Measurements from ENCODE around the gene OR4B1.
"Not testable (repeated sequence)": the region's sequence is repeated elsewhere in the genome, so short reads cannot be mapped to it uniquely, and the experiment has no call there.

OR4B1 gene, protein sequence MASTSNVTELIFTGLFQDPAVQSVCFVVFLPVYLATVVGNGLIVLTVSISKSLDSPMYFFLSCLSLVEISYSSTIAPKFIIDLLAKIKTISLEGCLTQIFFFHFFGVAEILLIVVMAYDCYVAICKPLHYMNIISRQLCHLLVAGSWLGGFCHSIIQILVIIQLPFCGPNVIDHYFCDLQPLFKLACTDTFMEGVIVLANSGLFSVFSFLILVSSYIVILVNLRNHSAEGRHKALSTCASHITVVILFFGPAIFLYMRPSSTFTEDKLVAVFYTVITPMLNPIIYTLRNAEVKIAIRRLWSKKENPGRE

DNA sequence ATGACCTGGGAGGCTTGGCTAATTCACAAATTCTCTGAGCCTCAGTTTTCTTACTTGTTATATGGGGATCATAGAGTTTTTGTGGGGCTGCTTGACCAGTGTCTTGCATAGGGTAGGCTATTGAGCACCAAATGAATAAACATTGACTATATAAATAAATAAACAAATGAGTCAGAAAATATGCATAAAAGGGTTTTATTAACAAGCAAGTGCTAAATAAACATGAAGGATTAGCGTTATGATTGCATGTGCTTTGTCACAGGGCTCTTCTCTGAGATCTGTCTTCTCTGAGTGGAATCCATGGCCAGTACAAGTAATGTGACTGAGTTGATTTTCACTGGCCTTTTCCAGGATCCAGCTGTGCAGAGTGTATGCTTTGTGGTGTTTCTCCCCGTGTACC lies at the start of gene OR4B1:
Gene OR4B1, plus strand, starts transcription at position 301 of the 400 bp plus-strand sequence. Its CDS starts 0 bp downstream, at position 301.
- FAIRE-seq = no peak

DNA sequence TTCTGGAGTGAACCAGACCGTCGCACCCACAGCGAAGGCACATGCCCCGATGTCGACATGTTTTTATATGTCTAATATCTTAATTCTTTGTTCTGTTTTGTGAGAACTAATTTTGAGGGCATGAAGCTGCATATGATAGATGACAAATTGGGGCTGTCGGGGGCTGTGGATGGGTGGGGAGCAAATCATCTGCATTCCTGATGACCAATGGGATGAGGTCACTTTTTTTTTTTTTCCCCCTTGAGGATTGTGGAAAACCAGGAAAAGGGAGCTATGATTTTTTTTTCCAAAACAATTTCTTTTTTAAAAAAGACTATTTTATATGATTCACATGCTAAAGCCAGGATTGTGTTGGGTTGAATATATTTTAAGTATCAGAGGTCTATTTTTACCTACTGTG lies 49.2 kb upstream of the OR4B1 start:
- FAIRE-seq = no peak

DNA sequence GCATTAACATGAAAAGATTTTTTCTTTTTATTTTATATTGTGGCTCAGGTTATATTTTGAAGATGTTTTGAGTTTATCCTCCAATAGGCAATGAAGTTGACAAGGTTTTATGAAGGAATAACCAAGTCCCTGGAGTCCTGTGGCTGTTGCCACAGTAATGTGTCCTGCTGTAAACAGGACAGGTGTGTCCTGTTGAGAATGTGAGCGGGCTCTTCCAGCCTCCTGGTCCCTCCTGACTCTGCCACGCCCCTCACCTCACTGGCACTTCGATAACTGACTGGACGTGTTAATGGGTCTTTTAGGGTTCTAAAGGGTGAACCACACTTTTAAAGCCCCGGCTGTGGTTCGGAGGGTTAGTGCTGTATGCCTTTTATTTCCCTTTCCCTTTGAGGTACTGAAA lies 47.8 kb upstream of the OR4B1 start:
- no peak for FAIRE-seq

DNA sequence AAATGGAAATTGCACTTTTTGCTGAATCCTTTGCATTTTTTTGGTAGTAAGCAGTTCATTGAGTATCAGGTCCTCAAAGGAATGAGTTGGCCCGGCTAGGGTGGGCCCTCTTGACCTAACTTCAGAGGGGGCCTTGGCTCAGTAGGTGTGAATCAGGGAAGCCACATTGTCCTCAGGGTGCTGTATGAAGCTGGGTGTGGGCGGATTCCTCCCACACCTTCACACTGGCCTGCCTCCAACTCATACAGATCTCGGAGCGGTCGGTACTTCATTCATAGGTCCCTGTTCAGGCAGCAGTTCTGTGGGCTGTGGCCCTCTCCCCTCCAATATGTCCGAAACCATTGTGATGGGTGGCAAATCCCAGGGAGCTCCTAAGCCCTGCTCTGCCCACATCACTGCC lies 47.4 kb upstream of the OR4B1 start:
- FAIRE-seq = no peak

DNA sequence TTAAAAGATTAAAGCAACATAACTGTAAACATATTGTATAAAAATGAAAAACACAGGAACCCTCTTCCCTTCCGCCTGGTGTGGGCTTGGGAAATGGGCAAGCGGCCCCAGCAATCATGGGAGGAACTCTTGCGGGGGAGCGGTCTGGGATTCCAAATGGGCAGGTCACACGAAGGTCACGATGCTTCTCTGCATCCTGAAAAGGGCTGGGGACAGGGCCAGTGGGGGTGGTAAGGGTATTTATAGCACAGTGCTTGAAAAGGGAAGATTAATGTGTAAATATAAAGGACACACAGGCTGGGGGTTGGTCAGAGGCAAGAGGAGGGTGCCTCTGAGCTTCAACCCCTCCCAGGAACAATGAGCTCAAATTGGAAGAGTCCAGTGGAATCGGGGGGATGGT lies 46.9 kb upstream of the OR4B1 start:
- peak; percentile 77 for FAIRE-seq

DNA sequence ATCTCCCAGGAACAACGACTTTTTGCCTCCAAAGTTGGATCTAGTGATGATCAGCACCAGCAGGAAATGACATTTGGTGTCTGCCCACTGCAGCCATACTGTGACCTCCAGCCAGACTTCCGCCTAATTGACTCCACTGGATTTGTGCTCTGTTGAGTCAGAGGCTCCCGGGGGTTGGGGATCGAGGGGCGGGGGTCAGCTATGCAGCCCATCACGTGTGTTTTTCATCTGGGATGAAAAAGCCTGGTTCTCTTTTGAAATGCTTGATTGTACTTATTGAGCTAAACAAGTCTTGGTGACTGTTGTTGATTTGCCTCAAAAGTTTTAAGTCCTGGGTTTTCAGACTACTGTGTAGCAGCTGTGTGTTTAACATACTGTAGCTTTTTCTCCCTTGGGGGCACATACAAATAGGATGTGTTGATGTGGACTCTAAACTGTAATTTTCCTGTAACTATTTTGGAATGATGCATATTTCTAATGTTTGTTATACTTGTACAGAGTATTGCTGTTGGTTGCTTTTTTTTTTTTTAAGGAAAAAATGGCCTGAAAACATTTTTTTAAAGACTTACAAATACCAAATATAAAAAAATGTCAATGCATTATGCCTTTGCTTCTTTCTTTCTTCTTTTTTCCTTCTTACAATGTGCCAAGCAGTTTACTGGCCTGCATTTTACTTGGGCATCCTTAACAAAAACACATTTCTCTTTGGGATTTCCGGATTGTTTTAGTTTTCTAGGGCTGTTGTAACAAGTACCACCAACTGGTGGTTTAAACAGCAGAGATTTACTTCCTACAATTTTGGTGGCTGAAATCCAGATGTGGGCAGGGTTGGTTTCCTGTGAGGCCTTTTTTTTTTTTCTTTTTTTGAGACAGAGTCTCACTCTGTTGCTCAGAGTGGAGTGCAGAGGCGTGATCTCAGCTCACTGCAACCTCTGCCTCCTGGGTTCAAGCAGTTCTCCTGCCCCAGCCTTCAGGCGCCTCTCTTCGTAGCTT lies 46.1 kb upstream of the OR4B1 start:
- peak; percentile 45 for FAIRE-seq

DNA sequence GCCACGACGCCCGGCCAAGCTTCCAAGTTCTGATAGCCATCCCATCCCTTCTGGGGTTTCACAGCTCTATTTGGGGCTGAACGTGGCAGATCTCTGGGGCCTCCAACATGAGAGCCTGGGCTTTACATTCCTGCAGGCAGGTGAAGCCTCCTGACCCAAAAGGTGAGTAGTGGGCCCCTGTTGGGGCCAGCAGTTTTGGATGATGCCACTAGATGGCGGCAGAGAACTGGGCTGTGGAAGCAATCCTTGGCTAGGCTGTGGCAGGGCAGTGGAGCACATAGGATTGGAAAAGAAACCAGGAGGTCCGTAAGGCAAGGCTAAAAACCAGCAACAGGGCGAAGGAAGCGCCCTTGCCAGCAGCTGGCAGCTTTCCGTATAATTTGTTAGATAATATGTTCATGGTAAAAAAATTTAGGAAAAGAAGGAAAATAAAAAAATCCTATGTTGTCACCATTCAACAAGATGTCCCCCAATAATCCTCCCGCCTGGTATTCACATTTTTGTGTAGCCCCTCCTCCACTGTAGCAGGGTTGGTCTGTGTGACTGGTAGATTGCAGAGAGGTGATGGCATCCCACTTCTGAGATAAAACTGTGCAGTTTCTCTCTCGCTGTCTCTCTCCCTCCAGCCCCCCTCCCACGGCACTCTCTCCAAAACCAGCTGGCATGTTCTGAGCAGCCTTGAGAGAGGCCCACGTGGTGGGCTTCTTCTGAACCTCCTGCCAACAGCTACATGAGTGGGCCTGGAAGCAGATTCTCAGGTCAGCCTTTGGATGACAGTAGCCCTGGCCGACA lies 43.6 kb upstream of the OR4B1 start:
- no peak for FAIRE-seq

DNA sequence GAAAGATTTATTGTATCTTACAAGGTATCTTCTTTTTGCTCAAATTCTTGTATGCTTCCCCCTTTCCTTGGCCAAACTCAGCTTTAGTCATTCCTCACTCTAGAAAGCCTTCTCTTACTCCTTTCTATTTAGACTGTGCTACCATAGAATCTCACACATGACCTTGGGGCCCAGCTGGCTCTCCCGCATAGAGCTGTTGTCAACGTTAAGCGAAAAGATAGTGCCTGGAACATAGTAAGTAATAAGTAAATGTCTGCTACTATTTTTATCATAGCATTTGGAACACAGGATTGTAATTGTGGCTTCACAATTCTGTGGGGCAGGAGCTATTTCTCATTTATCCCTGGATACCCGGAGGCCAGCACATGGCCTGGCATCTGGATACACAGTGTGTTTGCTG lies 38.9 kb upstream of the OR4B1 start:
- FAIRE-seq = no peak

DNA sequence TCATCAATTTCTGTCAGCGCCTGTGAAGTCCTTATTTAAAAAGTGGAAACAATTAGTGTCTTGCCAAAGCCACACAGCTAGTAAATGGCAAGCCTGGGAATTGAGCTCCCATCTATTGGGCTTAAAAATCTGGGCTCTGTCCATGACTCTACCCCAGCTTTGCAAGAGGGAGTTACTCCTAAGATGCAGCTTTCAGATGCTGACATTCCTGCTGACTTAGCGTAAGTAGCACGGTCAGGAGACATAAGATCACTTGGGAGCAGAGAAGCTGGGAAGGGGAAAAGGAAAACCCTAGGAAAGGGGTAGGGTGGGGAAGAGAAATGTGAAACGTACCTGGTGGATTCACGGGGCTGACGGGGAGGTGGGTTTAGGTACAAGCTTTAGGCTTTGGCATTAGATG lies 36.0 kb upstream of the OR4B1 start:
- no peak for FAIRE-seq

DNA sequence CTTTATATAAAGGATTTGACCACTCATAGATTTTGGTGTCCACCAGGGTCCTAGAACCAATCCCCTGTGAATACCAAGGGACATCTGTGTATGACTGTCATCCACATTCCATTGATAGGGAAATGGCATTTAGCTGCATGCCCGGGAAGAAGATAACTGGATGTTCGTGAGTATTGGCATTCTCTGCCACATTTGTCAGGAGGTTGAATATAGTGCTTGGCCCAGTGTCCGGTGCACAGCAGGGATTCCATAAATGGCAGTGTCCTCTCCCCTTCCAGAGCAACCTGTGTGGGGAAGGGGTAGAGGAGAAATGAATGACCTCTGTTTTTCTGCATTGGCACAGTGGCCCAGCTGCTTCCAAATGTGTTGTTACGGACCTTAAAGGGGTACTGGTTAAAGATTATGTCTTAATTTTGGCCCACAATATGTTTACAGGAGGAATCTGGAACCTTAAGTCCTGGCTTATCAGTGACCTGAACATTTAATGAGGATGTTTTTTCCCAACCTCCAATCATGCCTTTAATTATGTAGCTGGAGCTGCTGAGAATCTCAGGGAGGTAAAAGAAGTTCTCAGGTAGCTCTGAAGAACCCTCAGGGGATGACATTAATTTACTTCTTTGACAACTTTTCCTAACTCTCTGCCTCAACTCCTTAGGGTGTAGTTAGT lies 33.6 kb upstream of the OR4B1 start:
- FAIRE-seq = no peak

DNA sequence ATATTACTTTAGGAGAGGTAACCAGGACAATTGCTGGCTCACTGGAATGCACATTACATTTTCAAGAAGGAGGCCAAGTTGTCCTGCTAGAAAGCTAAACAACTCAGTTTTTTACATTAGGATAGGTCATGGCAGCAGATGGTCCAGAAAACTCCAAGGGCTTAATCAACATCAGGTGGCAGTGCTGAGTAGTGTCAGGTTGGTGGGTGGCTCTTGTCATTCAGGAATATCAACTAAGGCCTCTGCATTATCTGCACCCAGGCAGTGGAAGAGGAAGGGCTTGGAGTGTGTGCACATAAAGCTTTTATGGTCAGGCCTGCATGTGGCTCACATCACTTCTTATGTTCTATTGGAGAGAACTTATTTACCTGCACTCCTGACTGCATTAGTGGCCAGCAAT lies 32.2 kb upstream of the OR4B1 start:
- no peak for FAIRE-seq

DNA sequence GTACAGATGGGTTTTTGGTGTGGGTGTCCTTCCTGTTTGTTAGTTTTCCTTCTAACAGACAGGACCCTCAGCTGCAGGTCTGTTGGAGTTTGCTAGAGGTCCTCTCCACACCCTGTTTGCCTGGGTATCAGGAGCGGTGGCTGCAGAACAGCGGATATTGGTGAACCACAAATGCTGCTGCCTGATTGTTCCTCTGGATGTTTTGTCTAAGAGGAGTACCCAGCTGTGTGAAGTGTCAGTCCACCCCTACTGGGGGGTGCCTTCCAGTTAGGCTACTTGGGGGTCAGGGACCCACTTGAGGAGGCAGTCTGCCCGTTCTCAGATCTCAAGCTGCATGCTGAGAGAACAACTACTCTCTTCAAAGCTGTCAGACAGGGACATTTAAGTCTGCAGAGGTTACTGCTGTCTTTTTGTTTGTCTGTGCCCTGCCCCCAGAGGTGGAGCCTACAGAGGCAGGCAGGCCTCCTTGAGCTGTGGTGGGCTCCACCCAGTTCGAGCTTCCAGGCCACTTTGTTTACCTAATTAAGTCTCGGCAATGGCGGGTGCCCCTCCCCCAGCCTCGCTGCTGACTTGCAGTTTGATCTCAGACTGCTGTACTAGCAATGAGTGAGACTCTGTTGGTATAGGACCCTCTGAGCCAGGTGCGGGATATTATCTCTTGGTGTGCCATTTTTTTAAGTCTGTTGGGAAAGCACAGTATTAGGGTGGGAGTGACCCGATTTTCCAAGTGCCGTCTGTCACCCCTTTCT lies 25.5 kb upstream of the OR4B1 start:
- not testable (repeated sequence) for FAIRE-seq

DNA sequence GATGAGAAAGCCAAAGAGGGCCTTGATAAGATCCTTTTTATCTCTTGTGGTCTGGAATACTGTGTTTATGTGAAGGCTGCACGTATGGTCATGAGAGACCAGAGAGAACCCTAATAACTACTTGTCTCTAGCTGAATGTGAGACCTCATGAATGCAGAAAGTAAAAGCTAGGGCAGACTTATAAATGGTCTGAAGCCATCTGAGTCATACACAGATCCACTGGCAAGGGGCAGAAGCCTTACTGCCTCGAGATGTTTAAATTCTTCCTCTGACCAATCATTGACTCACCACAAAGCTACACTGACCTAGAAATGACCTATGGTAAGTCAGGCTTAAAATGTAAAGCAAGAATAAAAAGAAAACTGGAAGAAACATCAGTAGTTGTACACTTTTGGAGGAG lies 22.7 kb upstream of the OR4B1 start:
- FAIRE-seq = no peak

DNA sequence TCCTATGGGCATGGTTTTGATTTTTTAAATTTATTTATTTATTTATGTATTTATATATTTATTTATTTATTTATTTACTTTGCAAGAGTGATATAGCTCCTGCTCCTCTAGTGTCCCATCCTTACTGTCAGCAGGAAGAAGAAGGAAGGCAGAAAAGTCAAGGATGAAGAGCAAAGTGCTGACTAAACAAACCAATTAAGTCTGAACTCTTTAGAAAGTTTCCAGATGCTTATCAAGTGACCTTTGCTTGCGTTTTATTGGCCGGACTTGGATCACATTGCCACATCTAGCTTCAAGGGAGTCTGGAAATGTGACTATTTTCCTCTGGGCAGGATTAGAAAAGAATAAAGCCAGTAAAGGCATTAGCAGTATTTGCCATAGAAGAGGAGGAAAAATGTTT lies 8.7 kb upstream of the OR4B1 start:
- no peak for FAIRE-seq

DNA sequence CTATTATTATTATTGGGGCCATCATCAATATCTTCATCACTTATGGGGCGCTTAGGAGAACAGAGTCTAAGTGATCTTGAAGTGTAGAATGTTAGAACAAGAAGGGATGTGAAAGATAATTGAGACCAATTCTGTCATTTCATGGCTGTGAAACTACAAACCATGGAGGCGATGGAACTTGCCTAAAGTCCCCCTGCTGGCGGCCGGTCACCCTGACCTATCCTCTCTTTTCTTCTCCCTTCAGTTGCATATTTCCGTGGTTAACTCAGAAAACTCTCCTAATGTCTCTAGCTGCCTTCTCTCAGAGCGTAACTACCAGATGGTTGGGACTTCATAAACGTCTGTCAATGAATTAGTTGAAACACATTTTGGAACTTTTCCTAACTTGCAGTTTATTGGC lies 6.6 kb upstream of the OR4B1 start:
- FAIRE-seq = no peak

DNA sequence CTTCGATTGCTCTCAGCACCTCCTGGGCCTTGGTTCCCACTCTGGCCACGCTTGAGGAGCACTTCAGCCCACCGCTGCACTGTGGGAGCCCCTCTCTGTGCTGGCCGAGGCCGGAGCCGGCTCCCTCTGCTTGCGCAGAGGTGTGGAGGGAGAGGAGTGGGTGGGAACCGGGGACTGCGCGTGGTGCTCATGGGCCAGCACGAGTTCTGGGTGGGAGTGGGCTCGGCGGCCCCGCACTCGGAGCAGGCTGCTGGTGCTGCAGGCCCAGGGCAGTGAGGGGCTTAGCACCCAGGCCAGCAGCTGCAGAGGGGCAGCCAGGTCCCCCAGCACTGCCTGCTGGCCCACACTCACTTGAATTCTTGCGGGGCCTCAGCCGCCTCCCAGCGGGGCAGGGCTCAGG lies 12.2 kb downstream of the OR4B1 start:
- no peak for FAIRE-seq

DNA sequence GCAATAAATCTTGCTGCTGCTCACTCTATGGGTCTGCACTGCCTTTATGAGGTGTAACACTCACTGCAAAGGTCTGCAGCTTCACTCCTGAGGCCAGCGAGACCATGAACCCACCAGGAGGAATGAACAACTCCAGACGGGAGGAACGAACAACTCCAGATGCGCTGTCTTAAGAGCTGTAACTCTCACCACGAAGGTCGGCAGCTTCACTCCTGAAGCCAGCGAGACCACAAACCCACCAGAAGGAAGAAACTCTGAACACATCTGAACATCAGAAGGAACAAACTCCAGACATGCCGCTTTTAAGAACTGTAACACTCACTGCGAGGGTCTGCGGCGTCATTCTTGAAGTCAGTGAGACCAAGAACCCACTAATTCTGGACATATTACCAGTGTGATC lies 13.4 kb downstream of the OR4B1 start:
- FAIRE-seq = not testable (repeated sequence)

DNA sequence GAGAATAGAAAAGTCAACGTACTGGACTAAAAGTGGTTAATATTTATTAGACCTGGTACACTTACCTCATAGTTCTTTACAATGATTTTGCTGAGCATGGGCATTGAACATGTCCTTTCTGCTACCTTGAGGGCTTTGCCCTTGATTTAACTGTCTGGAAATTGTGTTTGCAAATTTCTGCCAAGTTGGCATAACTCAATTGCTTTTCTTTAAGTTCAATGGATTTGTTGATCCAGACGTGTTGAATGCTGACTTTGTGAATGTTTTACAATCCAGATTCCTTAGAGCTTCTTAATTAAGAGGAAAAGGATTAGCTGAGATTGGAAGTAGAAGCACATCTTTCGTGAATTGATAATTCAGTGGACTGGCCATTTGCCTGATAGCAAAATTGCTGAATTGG lies 21.1 kb downstream of the OR4B1 start:
- FAIRE-seq = no peak

DNA sequence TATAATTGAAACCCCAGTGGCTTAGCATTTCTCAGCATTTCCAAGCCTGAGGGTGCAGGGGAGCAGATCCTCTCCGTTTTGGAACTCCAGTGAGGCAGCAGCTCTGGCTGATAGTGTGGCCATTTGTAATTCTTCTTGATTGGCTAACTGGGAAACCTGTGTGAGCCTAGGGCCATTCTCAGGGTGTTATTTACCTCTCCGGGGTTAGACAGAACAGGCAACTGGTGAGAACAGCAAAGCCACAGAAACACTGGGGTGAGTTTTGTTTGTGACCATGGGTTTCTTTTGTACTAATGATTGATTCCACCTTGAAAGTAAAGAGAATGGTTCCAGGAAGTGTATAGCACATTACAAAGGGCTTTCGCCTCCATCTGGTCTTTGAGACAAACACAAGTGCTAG lies 25.9 kb downstream of the OR4B1 start:
- no peak for FAIRE-seq

DNA sequence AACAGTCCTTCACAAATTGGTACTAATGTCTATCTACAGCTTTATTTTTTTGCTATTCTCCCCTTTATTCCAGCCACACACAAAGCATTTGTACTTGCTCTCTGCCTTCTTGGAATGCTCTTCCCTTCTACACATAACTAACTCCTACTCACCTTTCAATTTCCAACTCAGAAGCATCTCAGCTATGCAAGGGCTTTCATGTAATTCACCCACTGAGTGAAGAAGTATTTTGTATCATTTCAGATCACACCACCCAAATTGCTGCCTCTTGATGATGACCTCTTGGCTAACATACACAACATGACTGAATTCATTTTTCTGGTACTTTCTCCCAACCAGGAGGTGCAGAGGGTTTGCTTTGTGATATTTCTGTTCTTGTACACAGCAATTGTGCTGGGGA lies 28.2 kb downstream of the OR4B1 start, which contains the start of gene OR4X2:
Gene OR4X2, plus strand, starts transcription at position 301 of the 400 bp plus-strand sequence. Its CDS starts 0 bp downstream, at position 301.
- no peak for FAIRE-seq

DNA sequence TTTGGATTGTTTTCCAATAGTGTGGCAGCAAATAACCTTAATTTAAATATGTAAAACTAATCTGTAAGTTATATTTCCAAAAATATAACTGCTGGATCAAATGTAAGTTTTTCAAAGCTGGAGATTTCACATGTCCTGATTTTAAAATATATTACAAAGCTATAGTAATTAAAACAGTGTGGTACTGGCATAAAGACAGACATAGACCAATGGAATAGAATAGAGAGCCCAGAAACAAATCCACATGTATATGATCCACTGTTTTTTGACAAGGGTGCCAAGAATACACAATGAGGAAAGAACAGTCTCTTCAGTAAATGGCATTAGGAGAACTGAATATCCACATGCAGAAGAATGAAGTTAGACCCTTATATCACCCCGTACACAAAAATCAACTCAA lies 32.3 kb downstream of the OR4B1 start:
- no peak for FAIRE-seq

DNA sequence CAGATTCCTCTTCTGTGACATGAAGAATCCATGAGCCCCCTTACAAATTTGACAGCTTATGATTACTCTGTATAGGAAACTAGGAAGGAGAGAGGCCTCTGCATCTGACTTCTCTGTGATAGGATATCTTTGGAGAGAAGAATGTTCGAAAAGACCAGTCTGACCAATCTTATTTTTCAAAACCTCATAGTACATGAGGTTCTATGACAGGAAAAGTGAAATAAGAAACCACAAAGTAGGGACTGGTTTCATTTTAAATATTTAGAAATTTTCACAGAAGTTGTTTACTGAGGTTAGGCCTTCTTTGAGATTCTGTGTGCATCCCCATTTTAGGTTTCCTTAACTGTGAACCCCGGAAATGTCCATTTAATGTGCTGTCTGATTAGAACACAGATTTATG lies 45.0 kb downstream of the OR4B1 start:
- no peak for FAIRE-seq

All from endometrium (tissue), 2 donors.